ENCODE results near the gene GATB. TPM values are rescaled to one million over a fixed set of nuclear protein-coding genes. Genes with fewer than 3 reads are reported as not detected.

GATB gene
- total RNA-seq, 4 donors from 2014 or later, result 34.3 to 66.3 (median 47.2) TPM

DNA sequence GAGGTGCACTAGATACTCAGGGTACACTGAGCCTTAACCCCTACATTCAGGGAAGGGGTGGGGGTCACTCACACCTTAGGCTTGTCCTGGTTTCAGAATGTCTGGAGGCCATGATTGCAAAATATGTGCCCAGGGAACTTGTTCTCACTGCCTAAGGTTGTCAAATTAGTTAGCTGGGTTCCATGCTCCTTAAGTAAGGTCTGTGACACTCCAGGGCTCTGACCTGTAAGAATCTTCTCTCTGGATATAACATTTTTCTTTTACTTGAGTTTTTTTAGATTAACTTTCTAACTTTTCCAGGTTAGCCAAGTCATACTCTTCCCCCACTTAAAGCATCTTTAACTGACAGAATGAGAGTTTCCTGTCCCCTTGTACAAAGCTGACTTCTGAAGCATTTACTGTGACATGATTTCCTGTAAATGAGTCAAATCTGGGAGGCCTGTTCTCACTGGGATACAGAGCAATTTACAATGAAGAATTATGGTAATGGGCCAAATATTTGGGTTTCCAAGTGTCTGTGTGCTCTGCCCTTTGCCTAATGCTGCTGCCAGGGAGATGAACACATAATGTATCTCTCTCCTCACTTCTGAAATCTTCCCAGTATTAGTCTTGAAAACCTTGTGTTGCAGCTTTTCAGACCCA is 101.7 kb downstream of the GATB start:
- TF ChIP-seq POLR2AphosphoS5 (IDR thresholded peaks at IDR 0.05), result no peak
- TF ChIP-seq, protein P1, sequence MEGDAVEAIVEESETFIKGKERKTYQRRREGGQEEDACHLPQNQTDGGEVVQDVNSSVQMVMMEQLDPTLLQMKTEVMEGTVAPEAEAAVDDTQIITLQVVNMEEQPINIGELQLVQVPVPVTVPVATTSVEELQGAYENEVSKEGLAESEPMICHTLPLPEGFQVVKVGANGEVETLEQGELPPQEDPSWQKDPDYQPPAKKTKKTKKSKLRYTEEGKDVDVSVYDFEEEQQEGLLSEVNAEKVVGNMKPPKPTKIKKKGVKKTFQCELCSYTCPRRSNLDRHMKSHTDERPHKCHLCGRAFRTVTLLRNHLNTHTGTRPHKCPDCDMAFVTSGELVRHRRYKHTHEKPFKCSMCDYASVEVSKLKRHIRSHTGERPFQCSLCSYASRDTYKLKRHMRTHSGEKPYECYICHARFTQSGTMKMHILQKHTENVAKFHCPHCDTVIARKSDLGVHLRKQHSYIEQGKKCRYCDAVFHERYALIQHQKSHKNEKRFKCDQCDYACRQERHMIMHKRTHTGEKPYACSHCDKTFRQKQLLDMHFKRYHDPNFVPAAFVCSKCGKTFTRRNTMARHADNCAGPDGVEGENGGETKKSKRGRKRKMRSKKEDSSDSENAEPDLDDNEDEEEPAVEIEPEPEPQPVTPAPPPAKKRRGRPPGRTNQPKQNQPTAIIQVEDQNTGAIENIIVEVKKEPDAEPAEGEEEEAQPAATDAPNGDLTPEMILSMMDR (IDR thresholded peaks at IDR 0.05), result no peak
- no peak for TF ChIP-seq POLR2A (IDR thresholded peaks at IDR 0.05)
- TF ChIP-seq EP300 (IDR thresholded peaks at IDR 0.05), result no peak
- H3K4me3 ChIP-seq, result no peak overlapping the region
- no peaks in the 10 kb centered on the region for H3K9me3 ChIP-seq
- no peaks in the 10 kb centered on the region for H3K27me3 ChIP-seq
- H3K36me3 ChIP-seq, result peaks cover 36% of the 10 kb centered on the region
- H3K27ac ChIP-seq, result peak overlapping the region; percentile 75
- no peak for DNase-seq (ENCODE audit: low spot score in 2 of 2)
- peaks cover 23% of the 10 kb centered on the region for H3K4me1 ChIP-seq

DNA sequence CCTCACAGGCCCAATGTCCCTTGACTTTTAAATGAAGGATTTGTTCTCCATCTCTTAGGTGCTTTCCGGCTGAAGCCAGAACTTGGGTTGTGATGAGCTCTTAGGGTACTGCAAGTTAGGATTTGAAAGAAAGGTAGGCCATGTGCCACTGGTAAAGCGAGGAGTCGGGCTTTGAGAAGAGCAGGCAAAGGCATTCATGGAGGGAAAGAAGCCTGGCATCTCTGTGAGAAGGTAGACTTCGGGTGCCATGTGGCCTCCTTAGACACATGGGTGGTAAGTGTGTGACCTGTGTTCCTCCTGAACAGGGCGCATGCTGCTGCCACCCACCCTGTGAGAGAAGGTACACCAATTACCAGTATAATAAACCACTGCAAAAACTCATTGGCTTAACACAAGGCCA is 102.9 kb downstream of the GATB start:
- H3K9me3 ChIP-seq, result no peaks in the 10 kb centered on the region
- peaks cover 32% of the 10 kb centered on the region for H3K36me3 ChIP-seq
- 97% methylated on average over 5 of the region's 5 CpGs for WGBS
- no peak for TF ChIP-seq POLR2AphosphoS5 (IDR thresholded peaks at IDR 0.05)
- TF ChIP-seq, protein P1 (IDR thresholded peaks at IDR 0.05), result no peak
- TF ChIP-seq EP300 (IDR thresholded peaks at IDR 0.05), result no peak
- TF ChIP-seq POLR2A (IDR thresholded peaks at IDR 0.05), result no peak
- no peaks in the 10 kb centered on the region for H3K27me3 ChIP-seq
- peak overlapping the region; percentile 75 for H3K27ac ChIP-seq
- no peak overlapping the region for H3K4me3 ChIP-seq
- no peak for DNase-seq (ENCODE audit: low spot score in 2 of 2)
- H3K4me1 ChIP-seq, result peaks cover 20% of the 10 kb centered on the region

DNA sequence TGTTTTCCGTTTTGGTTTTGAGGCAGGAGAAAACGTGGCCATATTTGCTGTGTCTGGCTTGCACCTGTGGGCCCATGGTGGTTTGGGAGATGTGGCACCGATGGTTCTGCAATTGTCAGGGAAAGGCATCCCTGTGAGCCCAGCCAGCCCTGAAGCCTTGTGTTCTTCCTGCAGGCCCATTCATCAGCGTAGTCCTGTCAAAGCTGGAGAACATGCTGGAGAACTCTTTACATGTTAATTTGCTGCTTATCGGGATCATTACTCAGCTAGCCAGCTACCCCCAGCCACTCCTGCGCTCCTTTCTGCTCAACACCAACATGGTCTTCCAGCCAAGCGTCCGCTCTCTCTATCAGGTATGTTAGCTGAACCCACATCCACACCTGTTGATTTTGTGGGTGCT is 104.7 kb downstream of the GATB start:
- 89% methylated on average over 8 of the region's 8 CpGs for WGBS
- Histone ChIP-seq H3K27ac (no peak overlapping the region), H3K27me3 (no peaks in the 10 kb centered on the region), H3K36me3 (peaks cover 22% of the 10 kb centered on the region), H3K4me3 (no peak overlapping the region), H3K4me1 (peaks cover 20% of the 10 kb centered on the region), H3K9me3 (no peaks in the 10 kb centered on the region)
- no peak for DNase-seq (ENCODE audit: low spot score in 2 of 2)
- TF ChIP-seq EP300 (IDR thresholded peaks at IDR 0.05), result no peak
- TF ChIP-seq, protein P1 (IDR thresholded peaks at IDR 0.05), result no peak

DNA sequence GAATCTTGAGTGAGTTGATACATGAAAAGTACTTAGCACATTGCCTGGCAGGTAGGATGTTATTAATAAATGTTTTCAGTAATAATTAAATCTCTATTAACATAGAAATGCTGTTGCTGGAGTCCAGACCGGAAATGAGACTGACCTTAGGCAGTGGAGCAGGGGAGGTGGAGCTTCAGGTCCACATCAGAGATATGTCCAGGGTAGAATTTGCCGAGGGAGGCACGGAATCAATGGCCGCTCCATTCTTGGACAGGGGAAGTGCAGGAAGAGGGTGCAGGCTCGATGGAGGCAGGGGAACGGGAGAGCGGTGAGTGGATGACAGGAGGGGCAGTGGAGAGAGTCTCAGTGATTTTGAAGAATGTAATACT is 107.3 kb downstream of the GATB start:
- no peak overlapping the region for H3K27ac ChIP-seq
- H3K4me3 ChIP-seq, result no peak overlapping the region
- no peaks in the 10 kb centered on the region for H3K27me3 ChIP-seq
- no peak for DNase-seq (ENCODE audit: low spot score in 2 of 2)
- no peaks in the 10 kb centered on the region for H3K9me3 ChIP-seq
- TF ChIP-seq POLR2A (IDR thresholded peaks at IDR 0.05) (no peak), POLR2AphosphoS5 (IDR thresholded peaks at IDR 0.05) (no peak), EP300 (IDR thresholded peaks at IDR 0.05) (no peak)
- TF ChIP-seq, protein P1 (IDR thresholded peaks at IDR 0.05), result no peak
- peaks cover 31% of the 10 kb centered on the region for H3K36me3 ChIP-seq
- H3K4me1 ChIP-seq, result peaks cover 5% of the 10 kb centered on the region
- WGBS, result 78% methylated on average over 7 of the region's 7 CpGs

DNA sequence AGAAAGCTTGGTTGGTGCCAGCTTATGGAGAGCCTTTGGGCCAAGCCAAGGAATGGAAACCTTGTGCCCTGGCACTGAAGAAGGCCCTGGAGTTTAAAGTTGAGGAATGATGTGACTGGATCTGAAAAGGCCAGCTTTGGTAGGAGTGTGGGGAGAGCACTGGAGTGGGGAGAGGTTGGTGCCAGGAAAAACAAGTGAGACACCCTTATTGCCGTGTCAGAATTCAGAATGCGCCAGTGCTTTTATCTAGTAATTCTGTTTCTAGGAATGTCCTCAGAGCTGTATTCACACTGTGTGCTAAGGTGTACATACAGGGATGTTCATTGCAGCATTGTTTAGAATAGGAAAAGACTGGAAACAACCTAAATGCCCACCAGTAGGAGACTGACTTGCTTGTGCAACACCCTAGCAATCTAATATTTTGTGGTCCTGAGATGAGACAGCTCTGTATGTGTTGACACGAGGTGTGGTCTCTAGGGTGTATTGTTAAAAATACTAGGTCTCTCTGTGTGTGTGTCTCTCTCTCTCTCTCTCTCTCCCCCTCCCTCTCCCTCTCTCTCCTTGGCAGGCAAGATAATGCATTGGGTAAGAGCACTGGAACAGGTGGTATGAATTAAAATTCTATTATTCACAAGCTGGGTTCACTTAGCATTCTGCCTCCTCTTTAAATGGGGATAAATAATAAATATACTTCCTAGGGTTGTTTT is 107.8 kb downstream of the GATB start:
- Histone ChIP-seq H3K4me1 (peaks cover 4% of the 10 kb centered on the region), H3K36me3 (peaks cover 26% of the 10 kb centered on the region)
- no peak for DNase-seq (ENCODE audit: low spot score in 2 of 2)

More for the DNA sequence above, 107.8 kb downstream of the GATB start:
- peak in 2 of 3 donors; percentile 14 to 68 for TF ChIP-seq POLR2AphosphoS5 (IDR thresholded peaks at IDR 0.05)
- TF ChIP-seq, protein P1 (IDR thresholded peaks at IDR 0.05), result no peak
- no peak for TF ChIP-seq EP300 (IDR thresholded peaks at IDR 0.05)
- TF ChIP-seq POLR2A (IDR thresholded peaks at IDR 0.05), result no peak
- peak overlapping the region; percentile 11 for H3K27ac ChIP-seq
- no peaks in the 10 kb centered on the region for H3K27me3 ChIP-seq
- no peaks in the 10 kb centered on the region for H3K9me3 ChIP-seq
- no peak overlapping the region for H3K4me3 ChIP-seq
- 57% methylated on average over 3 of the region's 3 CpGs for WGBS
